Astrocyte of the cerebellum (primary cell): Measurements from ENCODE around the gene PRM3.

Source experiments
- DNase-seq: peaks from one replicate; pipeline ENCODE4 v3.0.0-alpha.2; 2011; ENCODE audit warnings: low read depth
- H3K4me3 ChIP-seq: 2 replicates; pipeline ENCODE4 v1.5.1; 2011; ENCODE audit warnings: mild to moderate bottlenecking, low read depth, low read length, moderate library complexity
- CTCF ChIP-seq: IDR thresholded peaks from 2 replicates; pipeline ENCODE4 v1.5.1; 2012; ENCODE audit warnings: low read length, low read depth, moderate library complexity, mild to moderate bottlenecking; ENCODE audit errors: missing control alignments
- in situ Hi-C: cut with HindIII; loops from 2 replicates; pipeline ENCODE4 v1.10.0; 2017; ENCODE audit warnings: low sequenced_read_pairs

PRM3 gene

GRCh38 chr16:11274964-11275363, 1.5 kb upstream of the PRM3 start:
- in situ Hi-C loops = loop anchor here (5.0 kb wide), 1 partner anchor 77 kb away; no protein-coding TSS in a partner anchor
- H3K4me3 ChIP-seq = no peak overlapping the region
- DNase-seq = no peak
- no peak for TF ChIP-seq CTCF

GRCh38 chr16:11273721-11274324, 394 bp upstream of the PRM3 start:
- in situ Hi-C loops = no loop called here
- DNase-seq = no peak
- TF ChIP-seq CTCF = no peak
- no peak overlapping the region for H3K4me3 ChIP-seq

DNA sequence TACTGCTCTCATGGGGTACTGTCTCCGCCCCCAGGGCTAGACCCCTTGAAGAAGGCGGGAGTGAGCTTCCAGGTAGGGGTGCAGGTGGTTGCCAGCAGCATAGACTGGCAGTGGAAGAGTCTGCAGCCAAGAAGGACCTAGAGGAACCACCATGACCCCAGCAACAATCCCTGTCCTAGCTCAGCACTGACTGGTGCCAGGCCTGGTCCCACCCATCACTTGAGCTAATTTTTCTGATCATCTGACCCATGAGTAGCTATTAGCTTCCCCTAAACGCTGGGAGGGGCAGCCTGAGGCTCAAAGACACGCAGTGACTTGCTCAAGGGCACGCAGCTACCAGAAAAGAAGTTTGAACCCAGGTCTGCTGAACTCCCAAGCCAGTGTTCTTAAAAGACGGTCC, 945 bp downstream of the PRM3 start:
- H3K4me3 ChIP-seq = no peak overlapping the region
- no peak for DNase-seq
- no peak for TF ChIP-seq CTCF
- in situ Hi-C loops = no loop called here

GRCh38 chr16:11271610-11272009, 1.8 kb downstream of the PRM3 start:
- H3K4me3 ChIP-seq = no peak overlapping the region
- in situ Hi-C loops = no loop called here
- no peak for DNase-seq
- no peak for TF ChIP-seq CTCF

DNA sequence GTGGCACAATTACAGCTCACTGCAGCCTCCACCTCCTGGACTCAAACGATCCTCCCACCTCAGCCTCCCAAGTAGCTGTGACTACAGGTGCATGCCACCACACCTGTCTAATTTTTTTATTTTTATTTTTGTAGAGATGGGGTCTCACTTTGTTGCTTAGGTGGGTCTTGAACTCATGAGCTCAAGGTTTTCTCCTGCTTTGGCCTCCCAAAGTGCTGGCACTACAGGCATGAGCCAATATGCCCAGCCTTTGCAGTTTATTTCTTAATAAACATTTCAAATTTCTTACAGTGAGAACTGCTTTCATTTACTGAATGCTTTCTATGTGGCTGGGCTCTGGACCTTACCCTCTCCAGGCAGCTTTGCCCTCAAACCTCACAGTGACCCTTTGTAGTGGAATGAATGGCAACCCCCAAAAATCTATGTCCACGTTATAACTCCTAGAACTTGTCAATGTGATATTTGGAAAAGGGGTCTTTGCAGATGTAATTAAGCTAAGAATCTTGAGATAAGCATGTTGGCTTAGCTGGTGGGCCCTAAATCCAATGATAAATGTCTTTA, 2.7 kb downstream of the PRM3 start:
- in situ Hi-C loops = no loop called here
- TF ChIP-seq CTCF = no peak
- H3K4me3 ChIP-seq = no peak overlapping the region
- no peak for DNase-seq

- H3K4me3 ChIP-seq = no peak within 1 kb of the TSS
- no peak for TF ChIP-seq CTCF
- DNase-seq = no peak
- in situ Hi-C loops = no loop called here
Observed at GRCh38 chr16:11268921-11269375, 4.5 kb downstream of the PRM3 start, which contains the start of gene TNP2. TNP2 (minus strand) TSS chr16:11269325; CDS start chr16:11269262, 63 bp downstream.

- in situ Hi-C loops = no loop called here
- no peak for DNase-seq
- no peak overlapping the region for H3K4me3 ChIP-seq
- TF ChIP-seq CTCF = no peak
Observed at GRCh38 chr16:11265124-11265523, 8.3 kb downstream of the PRM3 start.
